GM19397 (cell line): ENCODE results near the gene ASAH2B.
"Not testable (repeated sequence)": the region's sequence is repeated elsewhere in the genome, so short reads cannot be mapped to it uniquely, and the experiment has no call there.

Source experiments
- ATAC-seq: cut with Tn5 transposase; IDR thresholded peaks from one replicate; pipeline ENCODE4 v1.9.1; 2021; ENCODE audit warnings: mild to moderate bottlenecking, moderate library complexity; ENCODE audit not compliant: unreplicated experiment

ASAH2B gene

DNA sequence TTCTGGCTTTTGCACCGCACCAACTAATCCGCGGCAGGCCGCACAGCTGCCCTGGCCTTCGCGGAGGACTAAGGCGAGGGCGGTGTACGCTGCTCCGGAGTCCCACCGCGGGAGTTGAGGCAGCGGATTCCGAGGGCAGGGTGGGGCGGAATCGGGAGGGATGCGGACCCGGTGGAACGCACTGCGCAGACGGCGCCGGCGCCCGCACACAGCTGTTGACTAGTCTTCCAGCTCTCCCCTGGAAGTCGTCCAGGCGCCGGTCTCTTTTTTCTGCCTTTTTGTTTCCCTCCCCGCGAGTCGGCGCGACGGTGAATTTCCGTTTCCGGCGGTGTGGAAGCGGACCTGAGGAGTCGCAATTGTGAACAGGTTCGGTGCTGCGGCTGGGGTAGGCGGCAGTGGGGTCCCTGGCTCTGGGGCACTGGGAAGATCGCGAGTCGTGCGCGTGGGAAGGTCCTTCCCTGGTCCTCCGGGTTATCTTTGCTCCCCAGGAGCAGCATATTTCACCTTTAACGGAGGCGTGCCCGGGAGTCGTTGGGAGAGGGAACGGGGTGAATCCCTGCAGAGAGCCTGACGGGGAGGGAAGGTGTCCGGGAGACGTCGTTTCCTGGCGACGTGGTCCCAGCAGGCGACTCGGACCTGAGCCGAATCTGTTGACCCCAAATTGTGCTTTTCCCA lies at the start of gene ASAH2B:
ASAH2B (plus strand) TSS at position 319 of the 675 bp plus-strand sequence. CDS start 5,195 bp downstream, outside the sequence.
- ATAC-seq, result peak; percentile 79

- not testable (repeated sequence) for ATAC-seq
These were observed 41.9 kb upstream of the ASAH2B start for GRCh38 chr10:50697819-50698218.

- ATAC-seq, result not testable (repeated sequence)
These were observed 37.8 kb upstream of the ASAH2B start for GRCh38 chr10:50701947-50702346.

DNA sequence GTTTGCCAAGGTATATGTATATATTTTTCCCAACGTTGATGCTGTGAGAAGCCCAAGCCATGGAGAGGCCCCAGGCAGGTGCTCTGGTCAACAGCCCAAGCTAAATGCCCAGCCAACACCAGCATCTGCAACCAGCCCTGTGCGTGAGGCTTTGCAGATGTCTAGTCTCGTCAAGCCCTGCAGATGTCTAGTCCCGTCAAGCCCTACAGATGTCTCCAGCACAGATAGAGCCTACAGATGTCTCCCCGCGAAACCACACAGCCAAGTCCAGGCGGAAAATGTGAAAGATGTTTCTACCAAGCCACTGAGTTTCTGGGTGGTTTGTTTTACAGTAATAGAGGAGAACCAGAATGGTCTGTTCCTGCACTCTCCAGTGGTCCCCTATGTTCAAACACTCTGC lies 36.7 kb upstream of the ASAH2B start:
- not testable (repeated sequence) for ATAC-seq

DNA sequence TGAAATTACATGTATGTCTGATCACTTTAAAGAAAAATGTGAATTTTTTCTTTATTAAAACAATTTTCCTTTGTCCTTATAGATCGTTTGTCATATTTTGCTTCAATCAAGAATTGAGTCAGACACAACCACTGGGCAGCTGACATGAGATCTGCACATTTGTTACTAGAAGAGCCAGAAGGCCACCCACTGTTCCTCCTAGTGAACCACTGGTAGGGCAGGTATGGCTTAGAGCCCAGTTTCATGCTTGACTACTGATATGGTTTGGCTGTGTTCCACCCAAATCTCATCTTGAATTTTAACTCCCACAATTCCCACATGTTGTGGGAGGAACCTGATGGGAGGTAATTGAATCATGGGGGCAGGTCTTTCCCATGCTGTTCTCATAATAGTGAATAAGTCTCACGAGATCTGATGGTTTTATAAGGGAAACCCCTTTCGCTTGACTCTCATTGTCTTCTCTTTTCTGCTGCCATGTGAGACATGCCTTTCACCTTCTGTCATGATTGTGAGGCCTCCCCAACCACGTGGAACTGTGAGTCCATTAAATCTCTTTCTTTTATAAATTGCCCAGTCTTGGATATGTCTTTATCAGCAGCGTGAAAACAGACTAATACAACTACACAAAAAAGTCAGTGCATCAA lies 35.2 kb upstream of the ASAH2B start:
- ATAC-seq, result not testable (repeated sequence)

- not testable (repeated sequence) for ATAC-seq
These were observed 33.7 kb upstream of the ASAH2B start for GRCh38 chr10:50706006-50706405.

DNA sequence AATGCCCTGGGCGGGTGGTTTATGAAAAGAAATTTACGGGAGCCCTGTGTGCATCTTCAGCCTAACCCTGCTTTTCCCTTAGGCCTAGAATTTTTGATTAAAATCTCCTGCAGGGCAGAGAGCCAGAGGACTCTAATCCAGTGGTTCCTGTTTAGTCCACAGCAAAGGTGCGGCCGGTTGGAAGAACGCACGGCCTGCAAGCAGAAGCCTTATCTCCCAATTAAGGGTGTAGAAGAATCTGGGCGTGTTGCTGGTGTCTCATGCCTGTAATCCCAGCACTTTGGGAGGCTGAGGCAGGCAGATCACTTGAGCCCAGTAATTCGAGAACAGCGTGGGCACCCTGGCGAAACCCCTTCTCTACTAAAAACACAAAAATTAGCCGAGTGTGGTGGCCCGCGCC lies 29.5 kb upstream of the ASAH2B start:
- not testable (repeated sequence) for ATAC-seq

DNA sequence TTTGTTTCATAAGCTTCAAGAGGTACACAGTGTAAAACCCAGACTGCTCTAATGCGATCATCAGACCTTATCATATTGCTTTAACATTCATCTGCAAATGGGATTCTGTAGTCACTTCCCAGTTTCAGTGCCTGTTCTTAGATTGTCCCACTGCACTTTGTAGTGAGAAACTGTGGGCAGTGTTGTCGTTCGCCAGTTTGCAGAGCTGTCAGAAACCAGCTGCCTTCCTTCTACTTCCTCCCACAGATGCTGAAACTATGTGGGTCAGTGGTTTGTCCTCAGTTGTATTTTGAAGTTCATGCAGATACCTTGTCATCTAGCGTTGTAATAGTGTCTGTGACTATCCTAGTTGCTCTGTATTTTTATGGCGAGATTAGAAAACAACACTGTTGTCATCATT lies 15.9 kb upstream of the ASAH2B start:
- ATAC-seq, result peak; percentile 74

- not testable (repeated sequence) for ATAC-seq
These were observed 11.6 kb upstream of the ASAH2B start for GRCh38 chr10:50728112-50728511.

DNA sequence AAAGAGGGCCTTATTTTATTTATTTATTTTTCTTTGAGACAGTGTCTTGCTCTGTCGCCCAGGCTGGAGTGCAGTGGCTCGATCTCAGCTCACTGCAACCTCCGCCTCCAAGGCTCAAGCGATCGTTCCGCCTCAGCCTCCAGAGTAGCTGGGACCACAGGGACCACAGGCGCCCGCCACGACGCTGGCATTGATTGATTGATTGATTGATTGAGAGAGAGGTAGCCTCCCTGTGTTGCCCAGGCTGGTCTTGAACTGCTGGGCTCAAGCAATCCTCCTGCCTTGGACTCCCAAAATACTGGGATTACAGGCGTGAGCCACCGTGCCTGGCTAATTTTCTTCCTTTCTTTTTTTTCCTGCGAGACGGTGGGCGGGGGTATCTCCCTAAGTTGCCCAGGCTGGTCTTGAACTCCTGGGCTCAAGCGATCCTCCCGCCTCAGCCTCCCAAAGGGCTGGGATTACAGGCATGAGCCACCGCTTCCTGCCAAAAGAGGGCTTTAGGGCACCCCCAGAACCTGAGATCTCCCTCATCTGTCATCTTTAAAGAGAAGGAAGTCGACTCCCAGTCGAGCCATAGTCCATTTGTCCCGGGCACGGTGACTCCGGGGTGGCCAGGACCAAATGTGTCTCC lies 634 bp upstream of the ASAH2B start:
- ATAC-seq, result not testable (repeated sequence)

DNA sequence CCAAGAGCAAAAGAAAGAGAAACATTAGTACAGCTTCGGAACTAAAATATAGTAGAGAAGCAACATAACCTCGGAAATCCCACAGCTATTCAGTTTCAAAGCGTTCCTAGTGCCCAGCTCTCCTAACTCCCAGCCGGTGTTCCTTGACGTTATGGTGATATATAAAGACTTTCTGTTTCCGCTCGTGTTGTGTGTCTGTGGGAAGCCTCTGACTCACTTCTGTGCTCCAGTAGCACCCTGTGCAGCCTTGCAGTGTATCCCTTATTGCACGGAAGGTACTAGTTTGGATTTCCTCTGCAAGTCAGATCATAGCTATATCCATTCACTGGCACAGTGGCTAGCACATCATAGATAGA lies 535 bp downstream of the ASAH2B start:
- peak; percentile 23 for ATAC-seq

GRCh38 chr10:50742820-50743219 lies 3.1 kb downstream of the ASAH2B start:
- not testable (repeated sequence) for ATAC-seq

DNA sequence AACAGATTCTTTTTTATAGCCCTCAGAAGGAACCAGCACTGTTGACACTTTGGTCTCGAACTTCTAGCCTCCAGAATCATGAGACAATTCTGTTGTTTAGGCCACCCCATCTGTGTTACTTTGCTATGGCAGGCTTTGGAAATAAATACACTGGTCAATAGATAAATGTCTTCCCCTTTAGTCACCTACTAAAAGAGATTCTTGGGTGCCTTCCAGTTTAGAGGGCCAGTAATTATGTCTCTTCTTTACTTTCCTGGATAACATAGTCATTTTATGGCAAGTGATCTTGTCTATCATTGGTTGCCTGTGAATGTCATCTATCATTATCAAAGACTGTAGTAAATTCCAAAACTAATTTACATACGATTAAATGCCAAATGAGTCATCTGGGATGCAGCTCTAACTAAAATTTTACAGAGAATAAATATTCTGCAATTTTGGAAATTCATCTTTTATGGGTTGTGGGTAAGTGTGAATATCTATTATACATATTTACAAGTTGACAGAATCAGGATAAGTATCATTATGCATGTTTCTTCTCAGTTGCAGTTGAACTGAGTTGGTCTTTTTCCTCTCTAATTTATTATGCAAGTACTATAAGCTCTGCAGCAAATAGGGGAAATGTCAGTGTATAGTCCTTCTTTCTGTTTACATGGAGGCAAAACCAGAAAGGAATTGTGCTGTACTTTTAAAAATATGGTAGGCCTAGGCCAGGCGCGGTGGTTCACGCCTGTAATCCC lies 27.2 kb downstream of the ASAH2B start:
- not testable (repeated sequence) for ATAC-seq

- not testable (repeated sequence) for ATAC-seq
These were observed 32.3 kb downstream of the ASAH2B start for GRCh38 chr10:50772042-50772441.

- ATAC-seq, result not testable (repeated sequence)
These were observed 35.1 kb downstream of the ASAH2B start for GRCh38 chr10:50774868-50775267.

DNA sequence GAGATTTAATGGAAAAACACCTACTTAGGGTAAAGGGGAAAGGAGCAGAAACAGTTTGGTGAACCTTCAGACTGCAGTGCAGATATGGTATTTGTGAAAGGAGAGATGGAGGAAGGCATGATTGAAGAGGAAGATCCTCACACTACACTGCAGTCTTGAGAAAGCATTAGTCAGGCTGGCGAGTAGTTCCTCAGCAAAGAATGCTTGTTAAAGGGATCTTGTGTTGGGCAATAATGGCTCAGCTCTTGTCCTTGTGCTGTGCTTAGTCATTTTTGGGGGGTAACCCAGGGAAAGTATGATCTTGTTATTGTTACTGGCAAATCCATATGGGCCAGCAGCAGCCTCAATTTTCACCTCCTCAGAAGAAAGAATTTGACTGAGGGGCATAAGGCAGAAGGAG lies 40.3 kb downstream of the ASAH2B start:
- ATAC-seq, result not testable (repeated sequence)

DNA sequence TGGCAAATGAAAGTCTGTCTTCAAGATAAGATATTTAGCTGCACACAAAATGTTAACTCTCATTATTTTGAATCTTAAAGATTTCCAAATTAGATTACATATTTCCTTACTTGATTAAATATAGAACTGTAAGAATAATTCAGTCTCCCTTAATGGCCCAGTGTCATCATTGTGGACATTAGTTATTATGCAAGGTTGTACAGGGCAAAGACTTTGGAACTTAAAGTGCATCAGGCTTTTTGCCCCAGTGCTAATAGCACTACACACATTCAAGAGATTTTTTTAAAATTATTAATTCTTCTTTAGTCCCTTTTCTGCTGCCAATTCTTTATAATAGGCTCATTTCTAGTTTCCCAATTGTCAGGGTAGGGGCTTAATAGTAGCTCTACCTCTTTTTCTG lies 42.3 kb downstream of the ASAH2B start:
- not testable (repeated sequence) for ATAC-seq

DNA sequence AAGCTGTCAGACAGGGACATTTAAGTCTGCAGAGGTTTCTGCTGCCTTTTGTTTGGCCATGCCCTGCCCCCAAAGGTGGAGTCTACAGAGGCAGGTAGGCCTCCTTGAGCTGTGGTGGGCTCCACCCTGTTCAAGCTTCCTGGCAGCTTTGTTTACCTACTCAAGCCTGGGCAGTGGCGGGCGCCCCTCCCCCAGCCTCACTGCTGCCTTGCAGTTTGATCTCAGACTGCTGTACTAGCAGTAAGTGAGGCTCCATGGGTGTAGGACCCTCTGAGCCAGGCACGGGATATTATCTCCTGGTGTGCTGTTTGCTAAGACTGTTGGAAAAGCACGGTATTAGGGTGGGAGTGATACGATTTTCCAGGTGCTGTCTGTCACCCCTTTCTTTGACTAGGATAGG lies 48.2 kb downstream of the ASAH2B start:
- ATAC-seq, result not testable (repeated sequence)

GRCh38 chr10:50788951-50789945 lies 49.5 kb downstream of the ASAH2B start:
- ATAC-seq, result no peak

DNA sequence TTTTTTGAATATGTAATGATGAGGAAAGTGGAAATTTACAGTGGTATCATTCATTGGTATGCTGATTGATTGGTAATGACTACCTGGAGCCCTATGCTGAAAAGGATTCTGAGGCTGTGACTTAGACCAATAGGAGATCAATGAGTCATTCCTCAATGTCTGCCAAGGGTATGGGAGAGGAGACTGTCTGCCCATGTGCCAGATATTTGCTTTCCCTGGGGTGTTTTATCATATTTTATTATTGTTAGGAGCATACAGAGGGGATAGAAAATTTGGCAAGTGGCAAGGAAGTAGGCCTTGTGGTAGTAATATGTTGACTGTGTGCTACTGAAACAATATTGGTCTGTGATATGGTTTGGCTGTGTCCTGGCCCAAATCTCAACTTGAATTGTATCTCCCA lies 54.8 kb downstream of the ASAH2B start:
- no peak for ATAC-seq
